GM19452 (cell line): ENCODE measurements around the gene TMEM117.
A peak's percentile ranks its signal among the peaks of the same experiment; 100 is the strongest.
"Not testable (repeated sequence)": the region's sequence is repeated elsewhere in the genome, so short reads cannot be mapped to it uniquely, and the experiment has no call there.

ENCODE experiments used
- ATAC-seq: cut with Tn5 transposase; IDR thresholded peaks from one replicate; pipeline ENCODE4 v1.9.1; 2021; ENCODE audit not compliant: unreplicated experiment

Gene TMEM117

GRCh38 chr12:44193281-44193680 lies 357.4 kb downstream of the TMEM117 start:
- ATAC-seq, result peak; percentile 96

- not testable (repeated sequence) for ATAC-seq
These were observed 359.8 kb downstream of the TMEM117 start for GRCh38 chr12:44195719-44196118.

GRCh38 chr12:44206045-44206444 lies 370.2 kb downstream of the TMEM117 start:
- ATAC-seq, result no peak

GRCh38 chr12:44217146-44217883 lies 381.4 kb downstream of the TMEM117 start:
- no peak for ATAC-seq

- ATAC-seq, result no peak
These were observed 387.9 kb downstream of the TMEM117 start for GRCh38 chr12:44223736-44224135.

- no peak for ATAC-seq
These were observed 388.7 kb downstream of the TMEM117 start for GRCh38 chr12:44224399-44225148.

- no peak for ATAC-seq
These were observed 389.2 kb downstream of the TMEM117 start for GRCh38 chr12:44225149-44225510.

GRCh38 chr12:44227616-44228015 lies 391.7 kb downstream of the TMEM117 start:
- ATAC-seq, result no peak

GRCh38 chr12:44229846-44230245 lies 394.0 kb downstream of the TMEM117 start:
- no peak for ATAC-seq

- no peak for ATAC-seq
These were observed 399.8 kb downstream of the TMEM117 start for GRCh38 chr12:44235674-44236073.

GRCh38 chr12:44240186-44240585 lies 404.3 kb downstream of the TMEM117 start:
- no peak for ATAC-seq

GRCh38 chr12:44245932-44246331 lies 410.1 kb downstream of the TMEM117 start:
- no peak for ATAC-seq

- ATAC-seq, result no peak
These were observed 410.7 kb downstream of the TMEM117 start for GRCh38 chr12:44246482-44247105.

GRCh38 chr12:44247588-44247987 lies 411.7 kb downstream of the TMEM117 start:
- no peak for ATAC-seq

GRCh38 chr12:44248436-44248835 lies 412.6 kb downstream of the TMEM117 start:
- ATAC-seq, result no peak

- not testable (repeated sequence) for ATAC-seq
These were observed 414.6 kb downstream of the TMEM117 start for GRCh38 chr12:44250440-44250839.

GRCh38 chr12:44253338-44253856 lies 417.5 kb downstream of the TMEM117 start:
- ATAC-seq, result no peak

- no peak for ATAC-seq
These were observed 422.4 kb downstream of the TMEM117 start for GRCh38 chr12:44258246-44258645.

GRCh38 chr12:44259890-44260289 lies 424.0 kb downstream of the TMEM117 start:
- ATAC-seq, result no peak

GRCh38 chr12:44260581-44260980 lies 424.7 kb downstream of the TMEM117 start:
- no peak for ATAC-seq

GRCh38 chr12:44285321-44285960 lies 449.6 kb downstream of the TMEM117 start:
- ATAC-seq, result no peak
